ENCODE measurements around the gene DENND2C.
"Not testable (repeated sequence)": the region's sequence is repeated elsewhere in the genome, so short reads cannot be mapped to it uniquely, and the experiment has no call there.

DENND2C gene

DNA sequence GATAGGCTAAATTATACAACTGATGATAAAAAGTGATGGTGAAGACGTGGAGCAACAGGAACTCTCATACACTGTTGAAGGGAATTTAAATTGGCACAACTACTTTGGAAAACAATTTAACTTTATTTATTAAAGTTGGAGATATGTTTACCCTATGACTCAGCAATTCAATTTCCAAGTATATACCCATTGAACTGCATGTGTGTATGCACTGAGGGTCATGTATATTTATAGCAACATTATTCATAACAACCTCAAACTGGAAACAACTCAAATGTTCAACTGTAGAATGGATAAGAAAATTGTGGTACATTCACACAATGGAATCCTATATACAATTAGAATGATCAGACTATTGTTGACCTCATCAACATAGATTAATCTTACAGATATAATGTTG, 71.9 kb downstream of the DENND2C start:
- DNase-seq, result no peak

DNA sequence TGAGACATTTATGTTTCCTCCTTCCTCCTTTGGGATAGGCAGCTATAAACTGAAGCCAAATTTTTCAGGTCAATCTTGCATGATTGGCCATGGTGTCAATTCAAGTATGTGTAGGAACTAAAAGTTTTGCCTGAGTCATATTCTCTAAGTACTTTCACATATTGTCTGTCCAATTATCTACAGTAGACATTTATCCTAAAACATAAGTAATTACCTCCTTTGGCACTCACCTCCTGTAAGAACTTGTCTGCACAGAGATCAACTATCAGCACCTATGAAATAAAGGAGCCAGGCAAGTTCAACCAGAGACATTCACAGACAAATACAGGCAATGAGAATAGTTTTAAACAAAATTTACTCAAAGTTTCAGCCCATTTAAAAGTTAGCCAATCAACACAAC, 74.2 kb downstream of the DENND2C start:
- no peak for DNase-seq

DNA sequence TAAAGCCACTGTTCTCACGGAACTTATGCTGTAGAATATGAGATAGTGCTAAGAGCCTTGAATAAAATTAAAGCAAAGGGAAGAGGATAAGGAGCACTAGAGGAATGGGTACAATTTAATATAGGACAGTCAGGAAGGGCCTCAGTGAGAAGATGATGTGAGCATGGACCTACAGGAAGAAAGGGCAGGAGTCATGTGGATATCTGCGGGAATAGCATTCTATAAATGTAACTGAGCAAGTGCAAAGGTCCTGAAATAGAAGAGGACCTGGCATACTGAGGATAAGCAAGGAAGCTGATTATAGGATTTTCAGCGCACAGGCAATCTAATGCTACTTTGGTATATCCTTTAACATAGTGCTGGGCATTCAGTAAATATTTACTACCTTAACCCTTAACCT, 75.8 kb downstream of the DENND2C start:
- DNase-seq, result no peak

DNA sequence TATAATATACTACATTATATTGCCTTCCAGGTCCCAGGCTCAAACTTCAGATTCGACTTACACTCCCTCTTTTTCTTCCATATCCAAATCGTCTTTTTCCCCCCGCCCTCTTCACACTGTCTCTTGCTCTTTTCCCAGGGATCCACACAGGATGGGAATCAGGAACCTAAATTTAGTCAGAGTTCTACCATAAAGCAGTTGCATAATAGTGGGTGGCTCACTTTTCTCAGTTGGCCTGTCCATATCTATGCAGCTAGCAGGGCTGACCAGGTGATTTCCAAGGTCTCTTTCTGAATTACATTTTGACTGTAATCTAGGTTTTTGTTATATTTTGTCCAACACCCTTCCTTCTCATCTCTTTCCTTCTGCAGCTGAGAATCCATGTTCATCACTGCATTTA, 80.7 kb downstream of the DENND2C start:
- DNase-seq, result no peak

DNA sequence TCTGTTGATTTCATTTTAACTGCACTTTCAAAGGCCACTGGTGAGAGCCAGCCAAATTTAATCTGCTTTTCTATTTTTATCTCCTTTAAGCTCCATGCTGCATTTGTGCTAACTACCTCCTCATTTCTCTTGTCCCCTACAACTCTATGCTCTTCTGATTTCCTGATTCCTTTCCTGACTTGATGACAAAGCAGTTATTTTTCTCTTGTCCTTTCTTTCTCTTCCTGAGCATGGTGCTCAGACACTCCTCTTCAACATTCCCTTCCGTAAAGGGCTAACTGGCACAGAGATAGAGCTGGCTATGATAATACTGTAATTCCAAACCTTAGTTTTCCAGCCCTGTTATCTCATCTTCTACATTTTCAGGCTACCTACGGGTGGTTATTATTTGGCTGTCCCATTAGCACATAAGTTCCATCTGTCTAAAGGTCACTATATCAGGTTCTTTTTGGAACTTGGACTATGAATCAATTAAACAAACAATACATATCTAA, 81.6 kb downstream of the DENND2C start:
- DNase-seq, result no peak

DNA sequence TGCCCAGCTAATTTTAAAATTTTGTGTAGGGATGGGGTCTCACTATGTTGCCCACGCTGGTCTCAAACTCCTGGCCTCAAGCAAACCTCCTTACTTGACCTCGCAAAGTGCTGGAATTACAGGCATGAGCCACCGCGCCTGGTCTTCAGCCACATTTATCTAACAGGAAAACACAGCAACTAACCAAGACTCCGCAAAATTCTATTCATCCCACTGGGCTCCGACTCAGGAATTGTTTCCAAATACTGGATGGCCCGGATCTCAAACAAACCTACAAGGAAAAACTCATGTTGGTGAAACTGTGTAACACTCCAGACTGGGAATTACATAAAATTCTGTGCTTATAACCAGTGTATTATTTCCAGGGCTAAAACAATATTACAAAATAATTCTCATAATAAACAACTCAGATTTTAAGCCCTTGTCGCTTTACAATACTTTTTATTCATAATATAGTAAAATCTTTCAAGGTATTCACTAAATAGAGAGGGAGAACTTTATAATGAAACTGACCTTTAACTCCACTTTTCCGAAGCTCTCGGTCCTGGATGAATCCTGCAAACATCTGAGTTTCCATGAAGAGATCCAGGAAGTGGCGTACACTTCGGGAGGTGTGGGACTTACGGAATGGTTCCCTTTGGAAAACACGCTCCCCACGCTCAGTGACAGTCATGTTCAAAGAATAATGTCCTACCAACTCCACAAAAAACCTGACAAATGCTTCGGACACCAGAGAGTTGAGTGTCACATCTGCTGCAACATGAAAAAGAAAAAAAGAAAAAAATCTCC, 82.5 kb downstream of the DENND2C start:
- no peak for DNase-seq

DNA sequence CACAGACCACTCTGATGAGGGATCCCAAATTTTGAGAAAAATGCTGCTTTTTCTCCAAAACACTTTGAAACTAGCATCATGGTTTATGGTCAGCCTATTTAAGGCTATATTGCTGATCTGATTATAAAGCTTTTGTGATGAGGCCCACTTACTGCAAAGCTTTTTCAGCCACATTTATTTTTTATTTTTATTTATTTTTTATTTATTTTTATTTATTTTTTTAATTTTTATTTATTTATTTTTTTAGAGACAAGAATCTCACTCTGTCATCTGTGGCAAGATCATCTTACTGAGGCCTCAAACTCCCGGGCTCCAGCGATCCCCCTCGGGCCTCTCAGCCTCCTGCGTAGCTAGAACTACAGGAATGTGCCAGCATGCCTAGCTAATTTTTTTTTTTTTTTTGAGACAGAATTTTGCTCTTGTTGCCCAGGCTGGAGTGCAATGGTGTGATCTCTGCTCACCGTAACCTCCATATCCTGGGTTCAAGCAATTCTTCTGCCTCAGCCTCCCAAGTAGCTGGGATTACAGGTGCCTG, 83.3 kb downstream of the DENND2C start:
- DNase-seq, result no peak

DNA sequence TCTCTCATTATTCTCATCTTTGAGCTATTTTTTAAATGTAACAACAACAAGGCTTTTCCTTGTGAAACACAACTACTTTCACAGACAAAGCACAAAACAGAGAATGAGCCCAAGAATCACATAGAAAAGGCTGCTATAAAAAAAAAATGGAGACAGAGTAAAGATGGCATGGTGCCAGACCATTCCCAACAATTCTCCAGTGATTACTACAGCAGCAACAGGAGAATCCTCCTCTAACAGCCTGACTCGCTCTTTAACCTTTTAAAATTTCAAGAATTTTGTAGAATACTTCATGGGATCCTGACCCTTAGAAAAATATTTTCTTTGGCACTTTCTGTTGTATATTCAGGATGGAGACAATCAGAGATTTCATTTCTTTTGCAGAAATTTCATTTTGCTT, 84.6 kb downstream of the DENND2C start:
- no peak for DNase-seq

DNA sequence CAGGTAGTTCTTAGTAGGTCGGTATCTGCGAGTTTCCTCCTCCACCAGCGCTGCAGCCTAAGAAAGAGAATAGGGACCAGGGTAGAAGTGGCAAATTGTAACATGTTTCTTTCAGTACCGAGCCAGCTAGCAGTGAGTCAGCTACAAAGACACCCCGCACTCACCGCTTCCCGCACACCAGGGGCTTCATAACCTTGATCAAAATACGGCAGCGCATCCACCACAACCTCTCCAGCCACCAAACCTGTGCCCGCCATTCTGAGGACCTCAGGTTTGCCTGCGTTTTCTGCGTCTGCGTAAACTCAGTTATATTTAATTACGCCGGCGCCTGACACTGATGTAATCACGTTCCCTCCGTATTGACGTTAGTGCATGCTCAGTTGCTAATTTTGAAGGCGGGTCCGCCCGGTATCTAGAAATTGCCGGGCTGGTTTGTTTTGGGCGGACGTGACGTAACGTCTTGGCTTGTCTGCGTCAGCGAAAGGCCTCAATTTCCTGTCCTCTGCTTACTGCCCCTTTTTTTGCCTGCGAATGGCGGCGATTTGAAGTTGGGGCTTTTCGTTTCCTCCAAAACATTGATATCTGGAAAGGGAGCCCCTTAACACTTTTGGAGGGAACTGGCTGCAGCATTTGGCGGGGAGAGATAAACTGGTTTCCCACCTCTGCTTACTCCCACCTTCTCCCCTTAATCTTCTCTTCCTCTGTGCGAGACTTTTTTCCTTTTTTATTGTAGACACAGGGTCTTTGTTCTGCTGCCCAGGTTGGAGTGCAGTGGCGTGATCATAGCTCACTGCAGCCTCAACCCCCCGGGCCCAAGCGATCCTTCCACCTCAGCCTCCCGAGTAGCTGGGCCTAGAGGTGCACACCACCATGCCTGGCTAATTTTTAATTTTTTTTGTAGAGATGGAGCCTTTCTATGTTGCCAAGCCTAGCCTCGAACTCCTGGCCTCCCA, 88.2 kb downstream of the DENND2C start, which contains the start of gene BCAS2:
Gene BCAS2, minus strand, starts transcription at position 281 of the 953 bp plus-strand sequence. Its CDS starts 24 bp downstream, at position 257.
- DNase-seq, result peak; percentile 96

DNA sequence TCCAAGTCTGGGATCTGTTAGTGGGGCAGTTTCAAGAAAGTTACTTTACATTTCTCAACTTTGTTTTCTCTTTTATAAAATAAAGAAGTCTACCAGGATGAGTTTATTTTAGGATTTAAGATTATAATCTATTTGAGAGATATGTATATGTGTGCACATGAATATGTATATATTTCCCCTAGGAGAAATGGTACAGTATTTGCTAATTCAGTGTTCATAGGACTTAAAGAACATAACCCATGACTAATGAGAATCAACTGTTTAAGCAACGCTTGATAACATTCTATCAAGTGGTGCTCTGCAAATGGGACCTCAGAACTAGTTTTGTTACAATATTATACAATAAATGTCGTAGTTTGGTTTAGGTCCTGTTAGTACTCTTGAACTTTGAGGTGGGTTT, 95.5 kb downstream of the DENND2C start:
- DNase-seq, result no peak

DNA sequence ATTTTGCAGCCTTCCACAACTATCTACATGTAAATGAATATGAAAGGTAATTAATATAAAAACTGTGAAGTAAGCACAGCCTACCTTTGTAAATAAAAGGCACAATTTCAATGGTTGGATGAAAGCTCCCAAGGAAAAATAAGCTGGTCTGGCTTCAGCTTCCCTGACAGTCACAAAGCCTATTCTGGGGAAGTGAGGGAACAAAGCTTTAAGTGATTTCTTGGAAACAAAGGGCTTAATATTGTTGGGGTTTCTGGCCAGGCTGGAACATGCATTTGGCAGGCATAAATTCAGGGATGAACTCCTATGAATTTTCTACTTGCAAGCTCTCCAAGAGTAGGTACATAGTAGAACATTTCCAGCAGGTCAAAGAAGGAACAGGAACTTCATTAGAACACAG, 105.7 kb downstream of the DENND2C start:
- DNase-seq, result no peak

DNA sequence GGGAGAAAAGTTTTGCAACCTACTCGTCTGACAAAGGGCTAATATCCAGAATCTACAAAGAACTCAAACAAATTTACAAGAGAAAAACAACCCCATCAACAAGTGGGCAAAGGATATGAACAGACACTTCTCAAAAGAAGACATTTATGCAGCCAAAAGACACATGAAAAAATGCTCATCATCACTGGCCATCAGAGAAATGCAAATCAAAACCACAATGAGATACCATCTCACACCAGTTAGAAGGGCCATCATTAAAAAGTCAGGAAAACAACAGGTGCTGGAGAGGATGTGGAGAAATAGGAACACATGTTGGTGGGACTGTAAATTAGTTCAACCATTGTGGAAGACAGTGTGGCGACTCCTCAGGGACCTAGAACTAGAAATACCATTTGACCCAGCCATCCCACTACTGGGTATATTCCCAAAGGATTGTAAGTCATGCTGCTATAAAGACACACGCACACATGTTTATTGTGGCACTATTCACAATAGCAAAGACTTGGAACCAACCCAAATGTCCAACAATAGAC, 106.8 kb downstream of the DENND2C start:
- not testable (repeated sequence) for DNase-seq

DNA sequence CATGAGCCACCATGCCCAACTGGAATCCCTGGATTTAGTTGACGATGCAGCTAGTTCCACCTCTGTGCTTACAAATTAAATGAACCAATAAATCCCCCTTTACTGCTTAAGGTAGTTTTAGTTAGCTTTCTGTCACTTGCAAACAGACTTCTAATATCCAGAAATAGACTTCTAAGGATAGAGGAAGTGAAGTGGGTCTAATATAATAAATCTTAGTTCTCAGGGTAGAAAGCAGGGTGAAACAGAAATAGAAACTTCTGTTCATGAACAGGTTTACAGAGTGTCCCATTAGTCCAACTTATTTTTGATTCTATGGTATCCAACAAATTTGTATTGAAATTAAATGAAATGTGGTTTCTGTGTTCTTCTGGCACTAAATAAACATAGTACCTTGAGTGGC, 108.5 kb downstream of the DENND2C start:
- no peak for DNase-seq

DNA sequence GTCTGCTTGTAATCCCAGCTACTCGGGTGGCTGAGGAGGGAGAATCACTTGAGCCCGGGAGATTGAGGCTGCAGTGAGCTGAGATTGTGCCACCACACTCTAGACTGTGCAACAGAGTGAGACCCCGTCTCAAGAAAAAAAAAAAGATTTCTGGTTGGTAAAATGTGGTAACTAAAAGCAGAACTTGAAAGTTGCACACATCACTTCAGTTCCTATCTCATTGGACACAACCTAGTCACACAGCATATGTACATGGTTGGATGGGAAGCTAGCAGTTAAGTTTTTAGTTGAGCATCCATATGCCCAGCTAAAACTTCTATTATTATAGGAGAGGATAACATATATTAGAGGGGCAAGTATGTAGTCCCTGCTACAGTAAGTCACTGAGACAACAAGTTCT, 110.5 kb downstream of the DENND2C start:
- no peak for DNase-seq

DNA sequence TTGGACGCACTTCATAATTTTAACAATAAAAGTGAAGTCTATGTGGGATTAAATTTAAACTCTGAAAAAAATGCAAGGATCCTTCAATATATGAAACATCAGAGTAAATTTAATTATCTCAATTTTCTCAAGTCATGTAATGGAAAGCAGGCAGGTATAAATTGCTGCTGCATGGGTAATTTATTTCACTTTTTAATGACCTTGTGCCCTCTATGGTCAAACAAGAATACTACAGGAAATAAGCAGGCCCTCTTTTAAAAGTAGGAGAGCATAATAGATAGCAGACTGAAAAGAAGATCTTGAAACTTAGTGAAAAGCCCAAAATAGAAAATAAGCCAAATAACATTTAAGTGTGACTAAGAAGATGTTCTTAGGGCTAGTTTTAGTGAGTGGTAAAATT, 111.3 kb downstream of the DENND2C start:
- peak; percentile 9 for DNase-seq

DNA sequence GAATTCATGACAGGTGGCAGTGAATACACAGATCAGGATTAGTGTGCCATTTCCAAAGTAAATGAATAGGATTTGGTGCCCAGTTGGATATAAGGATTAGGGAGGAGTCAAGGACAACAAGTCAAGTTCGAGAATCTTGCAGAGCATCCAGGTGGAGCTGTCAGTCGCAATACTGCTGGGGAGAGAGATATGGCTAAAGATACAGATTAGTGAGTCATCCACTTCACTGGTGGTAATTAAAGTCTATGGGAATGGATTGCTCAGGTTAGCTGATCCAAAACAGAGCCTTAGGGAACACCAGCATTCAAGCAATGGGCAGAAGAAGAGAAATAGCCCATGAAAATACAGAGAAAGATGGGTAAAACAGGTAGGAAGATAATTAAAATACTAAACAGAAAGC, 115.3 kb downstream of the DENND2C start:
- no peak for DNase-seq

DNA sequence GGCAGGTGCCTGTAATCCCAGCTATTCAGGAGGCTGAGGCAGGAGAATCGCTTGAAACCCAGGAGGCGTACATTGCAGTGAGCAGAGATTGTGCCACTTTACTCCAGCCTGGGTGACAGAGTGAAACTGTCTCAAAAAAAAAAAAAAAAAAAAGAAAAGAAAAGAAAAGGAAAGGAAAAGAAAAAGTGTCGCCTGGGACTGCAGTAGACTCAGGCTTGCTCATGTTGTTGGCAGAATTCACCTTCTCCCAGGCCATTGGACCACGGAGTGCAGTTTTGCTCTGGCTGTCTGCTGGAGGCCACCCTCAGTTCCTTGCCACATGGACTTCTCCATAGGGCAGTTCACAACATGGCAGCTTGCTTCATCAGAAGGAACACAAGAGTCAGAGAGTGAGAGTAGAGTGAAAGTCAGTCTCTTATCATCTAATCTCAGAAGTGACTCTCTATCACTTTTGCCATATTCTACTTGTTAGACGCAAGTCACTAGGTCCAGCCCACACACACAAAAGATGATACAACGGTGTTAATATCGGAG, 117.7 kb downstream of the DENND2C start:
- DNase-seq, result no peak

DNA sequence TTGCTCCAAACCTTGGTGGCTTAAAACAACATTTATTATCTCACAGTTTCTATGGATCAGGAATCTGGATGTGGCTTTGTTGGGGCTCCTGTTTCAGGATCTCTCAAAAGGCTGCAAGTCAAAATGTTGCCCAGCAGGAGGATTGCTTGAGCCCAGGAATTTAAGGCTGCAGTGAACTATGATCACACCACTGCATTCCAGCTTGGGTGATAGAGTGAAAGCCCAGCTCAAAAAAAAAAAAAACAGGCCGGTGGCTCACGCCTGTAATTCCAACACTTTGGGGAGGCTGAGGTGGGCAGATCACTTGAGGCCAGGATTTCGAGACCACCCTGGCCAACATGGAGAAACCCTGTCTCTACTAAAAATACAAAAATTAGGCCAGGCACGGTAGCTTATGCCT, 118.4 kb downstream of the DENND2C start:
- no peak for DNase-seq

DNA sequence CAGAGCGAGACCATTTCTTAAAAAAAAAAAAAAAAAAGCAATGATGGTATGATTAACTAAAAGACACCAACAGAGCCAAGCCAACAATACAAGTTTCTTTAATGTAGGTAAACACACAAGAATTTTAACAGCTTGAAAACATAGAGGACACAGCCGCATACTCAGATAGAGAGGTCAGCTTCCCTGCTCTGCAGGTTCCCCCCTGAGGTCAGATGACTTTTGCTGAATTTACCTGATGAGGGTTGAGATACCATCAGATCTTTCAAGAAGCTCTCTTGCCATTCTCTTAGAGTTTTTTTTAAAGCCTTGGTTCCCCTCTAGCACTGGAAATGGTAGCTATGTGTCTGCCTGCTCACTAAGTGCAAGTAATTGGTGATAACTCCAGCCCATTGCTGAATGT, 119.5 kb downstream of the DENND2C start:
- no peak for DNase-seq

DNA sequence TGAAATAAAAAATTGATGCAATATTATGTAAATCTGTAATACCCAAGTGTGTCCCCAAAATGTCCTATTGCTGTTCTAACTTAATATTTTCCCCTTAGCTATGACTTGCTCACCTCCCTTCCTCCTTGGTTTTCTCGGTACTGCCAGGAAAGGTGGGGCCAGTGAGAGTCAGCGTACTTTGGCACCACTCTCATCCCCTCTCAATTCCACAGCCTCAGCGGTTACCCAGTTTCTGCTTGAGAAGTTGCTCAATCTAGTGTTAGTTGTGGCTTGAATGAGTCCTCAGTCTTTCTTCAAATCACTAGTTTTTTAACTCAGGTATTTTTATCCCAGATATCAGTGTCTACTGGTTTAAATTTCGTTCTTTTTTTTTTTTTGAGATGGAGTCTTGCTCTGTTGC, 120.7 kb downstream of the DENND2C start:
- no peak for DNase-seq

DNA sequence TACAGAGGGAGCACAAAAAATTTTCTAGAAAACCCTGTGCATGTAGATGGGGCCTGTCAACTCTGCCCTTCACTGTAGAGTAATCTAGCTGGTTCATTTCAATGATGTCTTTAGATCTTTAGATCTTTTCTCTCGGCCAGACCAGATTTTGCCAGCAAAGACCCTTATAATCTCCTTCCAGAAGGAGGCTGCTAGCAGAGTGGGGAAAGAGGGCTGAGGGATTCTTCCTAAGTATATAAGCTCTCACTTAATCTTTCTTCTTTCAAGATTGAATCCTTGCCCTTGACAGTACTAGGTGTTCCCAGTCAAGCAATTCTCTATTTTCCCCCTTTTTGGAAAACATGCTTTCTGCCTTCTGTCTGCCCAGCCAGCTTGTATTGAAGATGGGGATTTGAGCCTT, 122.8 kb downstream of the DENND2C start:
- no peak for DNase-seq

DNA sequence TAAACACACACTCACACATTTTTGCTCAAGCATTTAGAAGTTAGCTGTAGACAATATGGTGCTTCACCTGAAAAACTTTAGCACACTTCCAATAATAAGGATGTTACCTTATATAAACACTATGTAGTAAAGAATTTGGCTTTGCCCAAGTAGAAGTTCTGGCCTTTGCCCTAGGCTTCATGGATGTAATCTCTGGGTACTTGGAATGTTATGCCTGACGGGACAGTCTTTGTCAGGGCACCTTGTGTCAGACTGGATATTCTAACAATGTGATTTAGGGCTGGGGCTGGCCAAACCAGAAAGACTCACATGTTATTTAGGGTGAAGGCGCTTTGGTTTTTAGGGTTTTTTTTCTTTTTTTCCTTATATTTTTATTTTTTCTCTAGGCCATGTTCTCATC, 124.1 kb downstream of the DENND2C start:
- DNase-seq, result no peak

DNA sequence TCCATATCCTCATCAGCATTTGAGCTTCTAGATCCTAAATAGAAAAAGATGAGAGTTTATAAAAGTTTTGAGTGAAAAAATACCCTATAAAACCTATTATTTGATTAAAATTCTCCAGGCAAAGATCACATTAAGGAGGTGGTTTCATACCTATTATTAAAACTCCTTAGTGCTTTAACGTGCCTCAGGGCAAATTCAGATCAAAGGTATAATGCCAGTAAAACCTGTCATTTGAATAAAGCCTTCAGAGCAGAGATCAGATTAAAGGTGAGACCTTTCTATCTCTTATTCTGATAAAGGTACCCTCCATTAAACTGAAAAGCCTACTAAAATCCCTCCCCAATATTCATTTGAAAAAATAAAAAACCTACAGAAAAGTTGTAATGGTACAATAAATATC, 124.5 kb downstream of the DENND2C start:
- DNase-seq, result no peak
